ENCODE results near the gene NUP205.

GRCh38 chr7:135552148-135552547 lies 5.6 kb upstream of the NUP205 start:
- TF ChIP-seq CTCF (IDR thresholded peaks at IDR 0.05) (no peak), POLR2A (IDR thresholded peaks at IDR 0.05) (no peak)

All from heart left ventricle (tissue), 13 donors.